ENCODE measurements around the gene LGALS9C. TPM values are rescaled to one million over a fixed set of nuclear protein-coding genes. Genes with fewer than 3 reads are reported as not detected.
"Not testable (repeated sequence)": the region's sequence is repeated elsewhere in the genome, so short reads cannot be mapped to it uniquely, and the experiment has no call there.

Gene LGALS9C
- total RNA-seq, 4 donors from 2014 or later, result 5.5 to 52.9 (median 21.9) TPM

DNA sequence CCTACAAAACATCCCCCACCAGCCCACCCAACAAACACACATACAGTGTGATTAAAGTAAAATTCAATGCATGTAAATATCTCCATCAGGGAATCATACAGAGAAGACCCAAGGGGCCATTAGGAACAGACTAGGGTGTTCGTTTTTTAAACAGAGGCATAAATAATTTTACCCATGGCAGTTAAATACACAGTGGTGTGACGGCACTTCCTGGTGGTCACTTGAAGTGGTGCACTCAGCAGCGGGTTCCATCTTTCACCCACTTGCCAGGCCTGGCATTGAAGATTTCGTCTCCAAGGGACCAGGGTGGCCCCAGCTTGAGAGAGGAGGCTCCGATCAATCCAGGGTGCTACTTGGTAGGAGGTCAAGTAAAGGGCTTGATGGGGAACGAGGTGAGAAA lies 20.5 kb downstream of the LGALS9C start:
- H3K9me3 ChIP-seq, H3K36me3 ChIP-seq: not testable (repeated sequence)

GRCh38 chr17:18499100-18499499 lies 22.5 kb downstream of the LGALS9C start:
- no CpG with 5 or more reads among the region's 6 CpGs for WGBS, 2 donors
- H3K9me3 ChIP-seq; H3K4me1 ChIP-seq; H3K4me3 ChIP-seq; H3K27ac ChIP-seq; H3K36me3 ChIP-seq; DNase-seq; H3K27me3 ChIP-seq; intact Hi-C loops (cut with DNase I): not testable (repeated sequence)

More for the DNA sequence above, 20.5 kb downstream of the LGALS9C start:
- H3K4me3 ChIP-seq; H3K27me3 ChIP-seq; H3K27ac ChIP-seq; DNase-seq; H3K4me1 ChIP-seq; intact Hi-C loops (cut with DNase I): not testable (repeated sequence)
- TF ChIP-seq CTCF (IDR thresholded peaks at IDR 0.05), result peak in 1 of 6 experiments; percentile 16
- 26 to 49% methylated on average over 2 to 6 of the region's 6 CpGs for WGBS, 2 donors

DNA sequence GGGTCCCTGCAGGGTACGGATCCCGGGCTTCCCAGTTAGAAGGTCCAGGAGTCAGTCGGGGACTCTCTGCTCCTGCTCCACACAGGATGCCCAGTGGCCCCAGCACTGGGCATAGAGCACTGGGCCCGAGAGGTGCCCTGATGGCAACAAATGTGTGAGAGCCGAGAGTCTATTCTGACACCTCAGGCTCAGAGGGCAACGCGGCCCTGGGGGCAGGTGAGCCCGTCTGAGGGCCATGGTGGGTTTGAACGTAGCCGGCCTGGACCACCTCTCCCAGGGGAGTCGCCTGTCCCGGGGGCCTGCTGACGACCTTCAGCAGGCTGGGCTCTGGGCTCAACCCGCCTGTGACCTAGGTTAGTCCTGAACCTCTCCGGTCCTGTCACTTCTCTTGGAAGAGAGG lies 23.2 kb downstream of the LGALS9C start:
- H3K9me3 ChIP-seq; H3K27me3 ChIP-seq; DNase-seq; H3K4me1 ChIP-seq; H3K27ac ChIP-seq; H3K4me3 ChIP-seq; intact Hi-C loops (cut with DNase I); H3K36me3 ChIP-seq: not testable (repeated sequence)
- WGBS, 2 donors, result no CpG with 5 or more reads among the region's 15 CpGs

DNA sequence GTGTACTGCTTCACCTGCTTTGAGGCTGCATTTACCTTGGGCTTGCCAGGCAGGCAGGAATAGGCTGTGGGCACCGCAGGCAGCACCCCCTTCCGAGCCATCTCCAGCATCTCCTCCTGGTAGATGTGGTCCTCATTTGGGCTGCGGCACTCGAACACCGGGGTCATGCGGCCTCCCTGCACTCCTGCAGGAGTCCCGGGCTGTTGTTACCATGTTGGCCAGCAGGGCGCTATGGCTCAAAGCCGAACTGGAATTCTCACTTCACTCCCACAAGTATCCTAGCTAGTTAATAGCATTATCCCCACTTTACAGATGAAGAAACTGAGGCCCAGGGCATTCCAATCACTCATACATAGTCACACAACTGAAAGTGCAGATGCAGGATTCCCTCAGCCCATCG lies 23.7 kb downstream of the LGALS9C start:
- H3K4me3 ChIP-seq; H3K27ac ChIP-seq; H3K9me3 ChIP-seq; intact Hi-C loops (cut with DNase I); H3K36me3 ChIP-seq; H3K4me1 ChIP-seq; DNase-seq; H3K27me3 ChIP-seq: not testable (repeated sequence)
- WGBS, 2 donors, result no CpG with 5 or more reads among the region's 10 CpGs

- H3K36me3 ChIP-seq; intact Hi-C loops (cut with DNase I); H3K4me3 ChIP-seq; H3K27ac ChIP-seq; H3K27me3 ChIP-seq; DNase-seq; H3K4me1 ChIP-seq; H3K9me3 ChIP-seq: not testable (repeated sequence)
- WGBS, 2 donors, result no CpG with 5 or more reads among the region's 18 CpGs
These were observed 24.2 kb downstream of the LGALS9C start for GRCh38 chr17:18500816-18501215.

DNA sequence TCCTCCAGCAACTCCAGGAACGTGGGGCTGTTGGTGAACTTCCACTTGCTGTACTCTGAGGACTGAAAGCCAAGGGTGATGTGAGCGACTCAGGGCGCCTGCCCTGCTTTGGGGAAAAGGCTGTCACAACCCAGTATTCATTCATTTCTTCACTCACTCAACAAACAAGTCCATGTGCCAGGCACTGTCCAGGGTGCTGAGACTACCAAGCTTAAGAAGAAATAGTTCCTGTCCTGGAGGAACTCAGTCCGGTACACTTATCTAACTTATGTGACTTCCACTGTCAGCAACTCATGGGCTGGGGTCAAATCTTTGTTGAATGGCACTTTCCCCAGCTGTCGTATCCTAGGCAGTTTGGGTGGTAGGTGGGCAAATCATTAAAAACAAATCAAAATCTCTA lies 26.6 kb downstream of the LGALS9C start:
- H3K27me3 ChIP-seq; H3K4me1 ChIP-seq; H3K36me3 ChIP-seq; H3K4me3 ChIP-seq; DNase-seq; H3K27ac ChIP-seq; H3K9me3 ChIP-seq; intact Hi-C loops (cut with DNase I): not testable (repeated sequence)
- no CpG with 5 or more reads among the region's 5 CpGs for WGBS, 2 donors

- H3K27me3 ChIP-seq; H3K9me3 ChIP-seq; H3K27ac ChIP-seq; H3K4me1 ChIP-seq; H3K36me3 ChIP-seq; intact Hi-C loops (cut with DNase I); H3K4me3 ChIP-seq; DNase-seq: not testable (repeated sequence)
- no CpG with 5 or more reads among the region's 9 CpGs for WGBS, 2 donors
These were observed 31.1 kb downstream of the LGALS9C start for GRCh38 chr17:18507729-18508128.

DNA sequence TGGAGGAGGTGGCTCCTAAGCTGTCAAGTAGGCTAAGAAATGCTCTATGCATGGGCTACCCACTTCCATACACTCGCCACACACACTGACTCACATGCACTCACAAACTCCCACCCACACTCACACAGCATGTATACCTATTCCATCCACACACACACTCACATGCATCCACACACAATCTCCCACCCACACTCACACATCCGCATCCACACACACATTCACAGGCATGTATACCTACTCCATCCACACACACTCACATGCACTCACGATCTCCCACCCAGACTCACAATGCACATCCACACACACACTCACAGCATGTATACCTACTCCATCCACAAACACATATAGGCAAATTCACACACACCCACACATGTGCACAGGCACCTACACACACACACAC lies 32.1 kb downstream of the LGALS9C start:
- H3K27ac ChIP-seq; intact Hi-C loops (cut with DNase I); H3K9me3 ChIP-seq; H3K4me3 ChIP-seq; H3K36me3 ChIP-seq; H3K27me3 ChIP-seq; H3K4me1 ChIP-seq; DNase-seq: not testable (repeated sequence)
- WGBS, 2 donors, result 92 to 94% methylated on average over 3 of the region's 3 CpGs

DNA sequence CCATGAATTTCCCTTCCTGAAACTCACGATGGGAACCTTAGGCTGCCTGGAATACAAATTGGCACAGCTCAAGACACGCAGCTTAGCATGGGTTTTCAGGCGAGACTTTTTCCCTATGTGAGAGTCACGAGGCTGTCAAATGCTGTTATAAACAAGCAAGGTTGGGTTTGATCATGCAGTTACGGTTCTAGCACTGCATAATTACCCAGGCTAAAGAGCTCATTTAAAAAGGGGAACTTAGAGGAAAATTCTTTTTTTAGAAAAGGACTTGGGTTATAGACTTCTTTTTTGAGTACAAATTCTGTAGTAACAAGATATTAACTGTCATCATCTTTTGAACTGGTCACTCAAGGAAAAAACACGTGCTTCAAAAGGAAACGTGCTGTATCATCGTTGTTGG lies 44.5 kb downstream of the LGALS9C start:
- H3K27me3 ChIP-seq; H3K4me1 ChIP-seq; H3K27ac ChIP-seq; DNase-seq; H3K9me3 ChIP-seq; H3K4me3 ChIP-seq; intact Hi-C loops (cut with DNase I); H3K36me3 ChIP-seq: not testable (repeated sequence)
- 33% methylated on average over 1 of the region's 8 CpGs; no CpG with 5 or more reads in 1 of the 2 donors for WGBS, 2 donors

DNA sequence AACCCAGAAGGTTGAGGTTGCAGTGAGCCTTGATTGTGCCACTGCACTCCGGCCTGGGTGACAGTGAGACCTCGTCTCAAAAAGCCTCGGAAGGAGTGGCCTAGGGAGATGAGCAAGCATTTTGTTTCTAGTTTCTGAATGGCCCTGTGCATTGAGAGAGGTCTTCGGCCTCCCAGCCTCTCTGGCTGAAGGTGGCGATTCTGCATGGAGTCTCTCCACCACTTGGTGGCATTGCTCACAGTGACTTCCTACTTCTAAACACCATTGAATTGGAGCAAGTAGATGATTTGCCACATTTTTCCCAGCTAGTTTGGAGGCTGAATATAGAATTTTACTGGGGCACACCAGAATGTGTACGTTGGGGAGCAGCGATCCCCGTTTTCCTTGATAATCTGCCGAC lies 48.4 kb downstream of the LGALS9C start:
- DNase-seq; H3K4me3 ChIP-seq; intact Hi-C loops (cut with DNase I); H3K9me3 ChIP-seq; H3K36me3 ChIP-seq; H3K27ac ChIP-seq; H3K27me3 ChIP-seq; H3K4me1 ChIP-seq: not testable (repeated sequence)
- 88% methylated on average over 3 of the region's 9 CpGs; no CpG with 5 or more reads in 1 of the 2 donors for WGBS, 2 donors

DNA sequence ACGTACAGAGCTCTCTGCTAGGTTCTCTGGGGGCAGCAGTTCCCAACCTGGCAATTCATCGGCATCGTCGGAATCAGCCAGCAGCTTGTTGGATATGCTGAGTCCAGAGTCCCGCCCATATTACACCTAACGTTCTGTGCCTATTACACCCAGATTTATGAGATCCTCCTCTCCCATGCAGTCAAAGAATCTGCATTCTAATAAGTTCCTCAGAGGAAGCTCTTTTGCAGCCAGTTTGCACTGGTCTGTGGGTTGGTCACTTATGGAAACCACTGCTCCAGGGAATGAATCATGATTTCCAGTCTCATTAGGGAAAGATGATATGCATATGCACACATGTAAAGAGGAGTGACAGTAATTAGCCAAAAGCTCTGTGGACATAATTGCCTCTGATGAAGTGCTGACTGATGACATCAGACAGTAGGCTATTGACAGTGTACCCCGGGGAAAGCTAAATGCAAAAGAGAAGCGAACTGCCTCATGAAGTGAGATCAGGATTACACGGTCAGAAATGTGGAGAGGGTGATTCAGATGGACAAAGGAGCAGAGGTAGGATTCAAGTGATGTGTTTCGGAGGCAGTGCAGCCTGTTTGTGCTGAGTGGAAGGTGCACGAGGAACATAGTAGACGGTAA lies 49.7 kb downstream of the LGALS9C start:
- DNase-seq; intact Hi-C loops (cut with DNase I); H3K4me3 ChIP-seq; H3K36me3 ChIP-seq; H3K27ac ChIP-seq; H3K27me3 ChIP-seq; H3K4me1 ChIP-seq; H3K9me3 ChIP-seq: not testable (repeated sequence)
- 60% methylated on average over 1 of the region's 12 CpGs; no CpG with 5 or more reads in 1 of the 2 donors for WGBS, 2 donors

GRCh38 chr17:18527354-18527753 lies 50.8 kb downstream of the LGALS9C start:
- WGBS, 2 donors, result 67% methylated on average over 1 of the region's 8 CpGs; no CpG with 5 or more reads in 1 of the 2 donors
- DNase-seq; H3K27ac ChIP-seq; H3K4me3 ChIP-seq; H3K36me3 ChIP-seq; H3K9me3 ChIP-seq; H3K27me3 ChIP-seq; intact Hi-C loops (cut with DNase I); H3K4me1 ChIP-seq: not testable (repeated sequence)

- H3K4me3 ChIP-seq; DNase-seq; H3K27ac ChIP-seq; H3K9me3 ChIP-seq; H3K4me1 ChIP-seq; H3K27me3 ChIP-seq; intact Hi-C loops (cut with DNase I); H3K36me3 ChIP-seq: not testable (repeated sequence)
- 71% methylated on average over 1 of the region's 6 CpGs; no CpG with 5 or more reads in 1 of the 2 donors for WGBS, 2 donors
These were observed 51.8 kb downstream of the LGALS9C start for GRCh38 chr17:18528435-18528834.
